ENCODE measurements around the gene ZCCHC3. TPM values are rescaled to one million over a fixed set of nuclear protein-coding genes. Genes with fewer than 3 reads are reported as not detected.

Gene ZCCHC3
- total and polyA plus RNA-seq, 2 donors (not counting 3 experiments of a cell fraction or from before 2014, with no cell fraction given) = 14.8 to 22.0 TPM

- H2AFZ ChIP-seq (ENCODE audit: low read depth, low read length) = no peak overlapping the region
- H4K20me1 ChIP-seq (replicated peaks; ENCODE audit: control insufficient read depth, extremely low read depth, insufficient read depth, low read length) = no peaks in the 10 kb centered on the region
- DNase-seq (ENCODE audit: low read depth, low spot score) = no peak
- H3K4me3 ChIP-seq (replicated peaks in 1 of 3; ENCODE audit: insufficient read depth in 1 of 3, low read depth in 1 of 3, low read length in 3 of 3) = no peak overlapping the region
- intact Hi-C loops (cut with micrococcal nuclease) (no loop called here), dilution Hi-C loops (cut with MboI; ENCODE audit: extremely low pct_ligation_motif_present, low sequenced_read_pairs) (no loop called here)
- H3K36me3 ChIP-seq (ENCODE audit: control insufficient read depth in 2 of 2, extremely low read depth in 1 of 2, insufficient read depth in 2 of 2, low read length in 2 of 2) = peaks cover 0 to 12% of the 10 kb centered on the region in 2 experiments
- CTCF ChIA-PET = interaction anchor here (8.3 kb wide), 1 partner anchor 59 kb away, joined by 66 read pairs; no protein-coding TSS in a partner anchor
- no peak overlapping the region for H3K9ac ChIP-seq (replicated peaks; ENCODE audit: extremely low read depth, insufficient read depth, low read length)
- no peaks in the 10 kb centered on the region for H3K9me1 ChIP-seq (replicated peaks; ENCODE audit: control insufficient read depth, extremely low read depth, insufficient read depth, low read length)
- no TSS peak for BruUV-seq (replicated peaks)
- no peak overlapping the region for H3K4me2 ChIP-seq (ENCODE audit: insufficient read depth, low read length)
- POLR2A ChIA-PET = no interaction called here
- TF ChIP-seq MYC (IDR thresholded peaks at IDR 0.05; ENCODE audit: low read depth, low read length) (no peak), MAX (IDR thresholded peaks at IDR 0.05; ENCODE audit: insufficient read depth, insufficient read length) (no peak), CTCF (IDR thresholded peaks at IDR 0.05; ENCODE audit: extremely low read depth in 1 of 2, insufficient read depth in 1 of 2, low read depth in 1 of 2, low read length in 2 of 2) (no peak), POLR2A (IDR thresholded peaks at IDR 0.05; ENCODE audit: low read depth, low read length) (no peak), POLR2AphosphoS5 (IDR thresholded peaks at IDR 0.05; ENCODE audit: insufficient read depth, low read depth, low read length) (no peak), FOS (IDR thresholded peaks at IDR 0.05; ENCODE audit: borderline replicate concordance, insufficient read depth, low read length) (no peak), JUN (IDR thresholded peaks at IDR 0.05; ENCODE audit: borderline replicate concordance, insufficient read depth, insufficient read length, low read depth) (no peak), EZH2 (IDR thresholded peaks at IDR 0.05; ENCODE audit: borderline replicate concordance, low read depth, low read length, severe bottlenecking) (no peak), GATA2 (IDR thresholded peaks at IDR 0.05; ENCODE audit: insufficient read depth, insufficient read length, low read depth, low read length) (no peak)
- no peaks in the 10 kb centered on the region for H3K9me3 ChIP-seq (replicated peaks; ENCODE audit: control insufficient read depth, insufficient read depth, low read length)
- FAIRE-seq = no peak
- H3K4me1 ChIP-seq (ENCODE audit: control insufficient read depth, extremely low read depth, insufficient read depth, low read length) = peaks cover 2% of the 10 kb centered on the region
- H3K27me3 ChIP-seq (ENCODE audit: control insufficient read depth in 2 of 2, insufficient read depth in 2 of 2, low read length in 2 of 2) = no peaks in the 10 kb centered on the region
- H3K79me2 ChIP-seq (ENCODE audit: control insufficient read depth, insufficient read depth, low read length) = no peaks in the 10 kb centered on the region
- H3K27ac ChIP-seq (ENCODE audit: insufficient read depth, low read depth, low read length) = no peak overlapping the region
Observed at GRCh38 chr20:271528-271927, 25.8 kb upstream of the ZCCHC3 start.

Measured in endothelial cell of umbilical vein (primary cell).